Stimulated activated naive CD8-positive, alpha-beta T cell treated with anti-CD3 and anti-CD28 coated beads, Interleukin-15, Interleukin-2, amounts not matched to agents 100 ng/mL and 50 ng/mL, for 24 hours (primary cell): ENCODE data around the gene MED16.

Experiments used
- H3K27ac Mint-ChIP-seq: one replicate; pipeline ENCODE4 v1.8.0; 2021; ENCODE audit warnings: mild to moderate bottlenecking, mixed read lengths
- H3K27me3 Mint-ChIP-seq: one replicate; pipeline ENCODE4 v1.8.0; 2021; ENCODE audit warnings: mixed read lengths
- H3K36me3 Mint-ChIP-seq: one replicate; pipeline ENCODE4 v1.8.0; 2021; ENCODE audit warnings: low read depth, mixed read lengths
- H3K4me1 Mint-ChIP-seq: one replicate; pipeline ENCODE4 v1.8.0; 2021; ENCODE audit warnings: low read depth, mixed read lengths
- H3K4me3 Mint-ChIP-seq: one replicate; pipeline ENCODE4 v1.8.0; 2021; ENCODE audit warnings: mild to moderate bottlenecking, mixed read lengths
- H3K9me3 Mint-ChIP-seq: one replicate; pipeline ENCODE4 v1.8.0; 2021; ENCODE audit warnings: mixed read lengths

The MED16 gene

DNA sequence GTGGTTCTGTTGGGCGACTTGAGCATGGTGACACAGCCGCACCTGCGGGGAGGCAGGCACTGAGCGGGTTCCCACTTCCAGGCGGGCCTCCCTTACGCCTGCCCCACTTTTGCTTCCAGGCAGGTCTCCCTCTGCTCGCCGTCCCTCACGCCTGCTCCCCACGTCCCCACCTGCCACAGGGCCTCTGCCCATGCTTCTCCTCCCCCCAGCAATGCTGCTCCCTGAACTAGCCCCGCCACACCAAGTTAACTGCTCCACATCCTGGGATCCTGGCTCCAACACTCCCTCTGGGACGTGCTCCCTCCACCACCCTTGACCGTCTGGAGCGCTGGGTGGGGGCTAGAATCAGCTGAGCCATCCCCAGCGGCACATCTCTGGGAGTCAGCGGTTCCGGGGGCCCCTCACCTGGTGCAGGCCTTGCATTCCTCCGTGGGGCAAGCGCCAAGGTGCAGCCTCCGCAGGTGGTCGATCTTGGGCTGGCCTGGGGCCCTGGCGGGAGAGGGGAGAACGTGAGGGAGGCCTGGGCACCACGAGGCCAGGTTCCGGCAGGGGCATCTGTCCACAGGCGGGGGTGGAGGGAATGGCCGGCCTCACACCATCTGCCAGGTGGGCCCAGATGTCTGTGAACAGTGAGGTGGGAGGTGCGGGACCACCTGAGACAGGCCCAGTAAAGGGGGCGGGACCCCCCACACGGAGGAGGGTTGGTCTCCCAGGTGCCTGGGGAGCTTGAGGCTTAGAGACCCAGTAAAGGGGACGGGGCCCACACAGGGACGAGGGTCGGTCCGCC is 24.3 kb downstream of the MED16 start:
- peaks cover 14% of the 10 kb centered on the region for H3K4me1 Mint-ChIP-seq
- no peaks in the 10 kb centered on the region for H3K9me3 Mint-ChIP-seq
- H3K36me3 Mint-ChIP-seq, result peaks cover 13% of the 10 kb centered on the region
- no peak overlapping the region for H3K4me3 Mint-ChIP-seq
- no peak overlapping the region for H3K27ac Mint-ChIP-seq
- H3K27me3 Mint-ChIP-seq, result no peaks in the 10 kb centered on the region

DNA sequence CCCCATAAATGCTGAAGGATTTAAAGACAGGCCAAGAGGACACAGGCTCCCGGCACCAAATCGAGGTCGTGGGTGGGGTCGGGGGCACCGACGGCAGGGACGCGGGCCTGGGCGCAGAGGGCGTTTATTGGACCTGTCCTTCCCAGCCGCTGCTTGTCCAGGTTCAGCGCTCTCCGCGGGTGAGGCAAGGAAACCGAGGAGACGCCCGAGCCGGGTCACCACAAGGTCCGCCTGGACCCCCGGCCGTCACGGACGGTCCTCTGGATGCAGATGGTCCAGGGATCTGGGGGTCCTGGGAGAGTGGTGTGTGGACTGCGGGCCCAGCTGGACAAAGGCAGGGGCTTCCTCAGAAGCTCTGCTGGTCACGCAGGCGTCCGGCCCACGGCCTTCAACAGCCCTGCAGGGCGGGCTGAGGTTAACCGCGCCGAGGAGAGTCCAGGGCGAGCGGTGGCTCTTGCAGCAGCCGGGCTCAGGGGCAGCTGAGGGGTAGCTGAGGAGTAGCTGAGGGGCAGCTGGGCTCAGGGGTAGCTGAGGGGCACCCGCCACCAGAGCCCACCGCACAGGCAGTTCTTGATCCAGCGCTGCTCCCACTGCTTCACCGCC is 25.0 kb downstream of the MED16 start:
- peaks cover 20% of the 10 kb centered on the region for H3K4me1 Mint-ChIP-seq
- H3K4me3 Mint-ChIP-seq, result no peak overlapping the region
- no peaks in the 10 kb centered on the region for H3K27me3 Mint-ChIP-seq
- peaks cover 13% of the 10 kb centered on the region for H3K36me3 Mint-ChIP-seq
- no peak overlapping the region for H3K27ac Mint-ChIP-seq
- no peaks in the 10 kb centered on the region for H3K9me3 Mint-ChIP-seq

- Mint-ChIP-seq H3K27ac (no peak overlapping the region), H3K4me3 (no peak overlapping the region), H3K27me3 (no peaks in the 10 kb centered on the region), H3K4me1 (peaks cover 21% of the 10 kb centered on the region), H3K36me3 (peaks cover 13% of the 10 kb centered on the region), H3K9me3 (no peaks in the 10 kb centered on the region)
Observed at GRCh38 chr19:867301-867793, 25.6 kb downstream of the MED16 start.

DNA sequence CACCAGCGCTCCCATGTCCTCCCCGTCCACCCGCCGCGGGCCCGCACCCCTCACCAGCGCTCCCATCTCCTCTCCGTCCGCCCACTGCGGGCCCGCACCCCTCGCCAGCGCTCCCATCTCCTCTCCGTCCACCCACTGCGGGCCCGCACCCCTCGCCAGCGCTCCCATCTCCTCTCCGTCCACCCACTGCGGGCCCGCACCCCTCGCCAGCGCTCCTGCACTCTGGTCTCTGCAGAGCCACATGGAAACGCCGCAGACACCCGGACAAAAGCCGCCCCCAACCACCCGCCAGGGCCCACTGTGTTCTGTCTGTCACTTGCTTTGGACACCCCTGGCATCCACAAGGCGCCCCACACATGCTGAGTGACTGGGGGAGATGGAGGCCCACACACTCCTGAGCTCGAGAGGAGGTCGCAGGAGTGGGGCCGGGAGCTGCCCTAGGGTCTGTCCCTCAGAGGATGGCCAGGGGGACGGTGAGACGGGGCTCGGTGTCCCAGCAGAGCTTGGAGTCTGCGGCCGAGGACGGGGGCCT is 26.2 kb downstream of the MED16 start:
- Mint-ChIP-seq H3K27ac (no peak overlapping the region), H3K27me3 (no peaks in the 10 kb centered on the region), H3K9me3 (no peaks in the 10 kb centered on the region), H3K36me3 (peaks cover 13% of the 10 kb centered on the region), H3K4me1 (peaks cover 16% of the 10 kb centered on the region), H3K4me3 (no peak overlapping the region)

GRCh38 chr19:863315-863620 is 29.7 kb downstream of the MED16 start:
- Mint-ChIP-seq H3K9me3 (no peaks in the 10 kb centered on the region), H3K4me1 (peaks cover 13% of the 10 kb centered on the region), H3K27me3 (peaks cover 5% of the 10 kb centered on the region), H3K4me3 (no peak overlapping the region), H3K27ac (no peak overlapping the region), H3K36me3 (peaks cover 4% of the 10 kb centered on the region)

- H3K36me3 Mint-ChIP-seq, result peaks cover 4% of the 10 kb centered on the region
- no peaks in the 10 kb centered on the region for H3K9me3 Mint-ChIP-seq
- H3K4me3 Mint-ChIP-seq, result peak overlapping the region; percentile 45
- H3K27me3 Mint-ChIP-seq, result peaks cover 7% of the 10 kb centered on the region
- no peak overlapping the region for H3K27ac Mint-ChIP-seq
- H3K4me1 Mint-ChIP-seq, result peaks cover 13% of the 10 kb centered on the region
Observed at GRCh38 chr19:862581-863314, 30.2 kb downstream of the MED16 start.

DNA sequence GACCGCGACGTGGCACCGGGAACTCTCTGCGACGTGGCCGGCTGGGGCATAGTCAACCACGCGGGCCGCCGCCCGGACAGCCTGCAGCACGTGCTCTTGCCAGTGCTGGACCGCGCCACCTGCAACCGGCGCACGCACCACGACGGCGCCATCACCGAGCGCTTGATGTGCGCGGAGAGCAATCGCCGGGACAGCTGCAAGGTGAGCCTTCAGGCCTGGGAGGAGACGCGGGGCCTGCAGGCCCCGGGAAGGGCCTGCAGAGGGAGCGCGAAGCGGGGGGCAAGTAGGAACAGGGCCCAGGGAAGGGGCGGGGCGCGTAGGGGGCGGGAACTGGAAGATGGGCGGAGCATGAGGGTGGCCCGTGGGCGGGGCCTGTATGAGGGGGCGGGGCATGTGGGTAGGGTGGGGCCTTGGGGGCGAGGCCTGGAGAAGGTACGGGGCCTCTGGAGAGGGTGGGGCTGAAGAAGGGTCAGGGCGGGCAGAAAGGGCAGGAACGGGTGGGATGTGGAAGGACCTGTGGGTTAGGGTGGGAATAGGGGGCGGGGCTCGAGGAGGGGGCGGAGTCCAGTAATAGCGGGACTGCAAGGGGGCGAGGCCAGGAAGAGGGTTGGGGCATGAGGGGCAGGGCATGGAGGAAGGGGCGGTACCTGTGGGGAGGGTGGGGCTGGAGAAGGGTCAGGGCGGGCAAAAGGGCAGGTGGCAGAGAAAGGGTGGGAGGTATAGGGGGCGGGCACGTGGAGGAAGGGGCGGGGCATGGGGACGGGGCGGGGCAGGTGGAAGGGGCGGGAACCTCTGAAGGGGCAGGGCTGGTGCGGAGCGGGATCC is 31.0 kb downstream of the MED16 start:
- H3K36me3 Mint-ChIP-seq, result no peaks in the 10 kb centered on the region
- peaks cover 7% of the 10 kb centered on the region for H3K27me3 Mint-ChIP-seq
- H3K4me3 Mint-ChIP-seq, result no peak overlapping the region
- H3K27ac Mint-ChIP-seq, result no peak overlapping the region
- no peaks in the 10 kb centered on the region for H3K9me3 Mint-ChIP-seq
- peaks cover 13% of the 10 kb centered on the region for H3K4me1 Mint-ChIP-seq

GRCh38 chr19:861141-861755 is 31.7 kb downstream of the MED16 start:
- Mint-ChIP-seq H3K36me3 (no peaks in the 10 kb centered on the region), H3K27me3 (peaks cover 7% of the 10 kb centered on the region), H3K4me1 (peaks cover 13% of the 10 kb centered on the region), H3K4me3 (no peak overlapping the region), H3K27ac (no peak overlapping the region), H3K9me3 (no peaks in the 10 kb centered on the region)

DNA sequence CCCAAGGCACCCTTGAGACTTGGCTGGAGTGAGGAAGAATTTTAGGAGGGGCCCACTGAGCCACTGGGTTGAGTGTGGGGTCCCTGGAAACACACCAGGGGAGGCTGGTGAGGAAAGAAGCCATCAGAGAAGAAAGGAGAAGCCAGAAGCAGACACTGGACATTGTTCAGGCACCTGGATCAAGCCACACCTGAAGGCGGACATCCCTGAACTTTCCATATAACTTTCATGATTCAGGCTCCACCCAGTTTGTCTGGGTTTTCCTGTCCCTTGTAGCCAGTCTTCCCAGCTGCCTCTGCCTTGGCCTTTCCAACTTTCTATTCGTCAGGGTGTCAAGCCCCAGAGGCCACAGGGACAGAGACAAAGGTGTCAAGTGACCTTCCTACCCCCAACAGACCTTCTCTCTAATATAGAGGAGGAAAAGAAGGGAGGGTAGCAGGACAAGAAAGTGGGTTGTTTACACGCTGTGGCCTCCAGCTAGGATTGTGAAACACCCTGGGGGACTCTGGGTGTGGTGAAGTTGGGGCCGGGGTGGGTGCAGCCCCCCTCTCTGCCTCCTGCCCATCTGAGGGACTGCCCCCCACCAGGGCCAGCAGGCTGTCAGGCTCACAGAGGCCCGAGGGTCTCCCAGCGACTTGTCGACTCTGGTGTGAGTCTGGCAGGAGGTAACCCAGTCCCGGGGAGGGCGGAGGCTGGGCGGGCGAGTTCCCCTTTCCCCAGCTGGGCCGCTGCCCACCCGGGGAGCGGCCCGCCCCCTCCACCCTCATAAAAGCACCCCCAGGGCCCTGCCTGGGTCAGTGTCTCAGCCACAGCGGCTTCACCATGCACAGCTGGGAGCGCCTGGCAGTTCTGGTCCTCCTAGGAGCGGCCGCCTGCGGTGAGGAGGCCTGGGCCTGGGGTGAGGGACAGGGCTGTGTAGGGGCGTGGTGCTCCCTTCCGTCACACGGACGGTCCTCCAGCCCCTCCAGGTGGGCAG is 33.8 kb downstream of the MED16 start, which contains the start of gene CFD:
Gene CFD, plus strand, starts transcription at position 797 of the 976 bp plus-strand sequence. Its CDS starts 26 bp downstream, at position 823.
- Mint-ChIP-seq H3K4me1 (peaks cover 13% of the 10 kb centered on the region), H3K9me3 (no peaks in the 10 kb centered on the region), H3K36me3 (no peaks in the 10 kb centered on the region), H3K27me3 (peaks cover 7% of the 10 kb centered on the region), H3K4me3 (no peak within 1 kb of the TSS), H3K27ac (no peak within 1 kb of the TSS)

DNA sequence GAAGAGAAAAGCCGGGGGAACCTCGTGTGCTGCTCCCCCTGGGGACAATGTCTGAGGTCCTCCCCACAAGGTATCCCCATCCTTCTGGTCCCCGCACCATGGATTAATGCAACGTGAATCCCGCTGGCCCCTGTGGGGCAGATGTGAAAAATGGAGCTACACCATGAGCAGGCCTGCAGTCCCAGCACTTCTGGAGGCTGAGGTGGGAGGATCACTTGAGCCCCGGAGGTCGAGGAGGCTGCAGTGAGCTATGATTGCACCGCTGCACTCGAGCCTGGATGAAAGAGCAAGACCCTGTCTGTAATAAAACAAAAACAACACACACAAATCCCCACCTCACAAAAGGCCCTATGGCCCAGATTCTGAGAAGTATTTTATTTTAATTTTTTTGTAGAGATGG is 34.7 kb downstream of the MED16 start:
- H3K9me3 Mint-ChIP-seq, result no peaks in the 10 kb centered on the region
- peaks cover 7% of the 10 kb centered on the region for H3K27me3 Mint-ChIP-seq
- peaks cover 7% of the 10 kb centered on the region for H3K4me1 Mint-ChIP-seq
- no peak overlapping the region for H3K4me3 Mint-ChIP-seq
- no peak overlapping the region for H3K27ac Mint-ChIP-seq
- no peaks in the 10 kb centered on the region for H3K36me3 Mint-ChIP-seq

DNA sequence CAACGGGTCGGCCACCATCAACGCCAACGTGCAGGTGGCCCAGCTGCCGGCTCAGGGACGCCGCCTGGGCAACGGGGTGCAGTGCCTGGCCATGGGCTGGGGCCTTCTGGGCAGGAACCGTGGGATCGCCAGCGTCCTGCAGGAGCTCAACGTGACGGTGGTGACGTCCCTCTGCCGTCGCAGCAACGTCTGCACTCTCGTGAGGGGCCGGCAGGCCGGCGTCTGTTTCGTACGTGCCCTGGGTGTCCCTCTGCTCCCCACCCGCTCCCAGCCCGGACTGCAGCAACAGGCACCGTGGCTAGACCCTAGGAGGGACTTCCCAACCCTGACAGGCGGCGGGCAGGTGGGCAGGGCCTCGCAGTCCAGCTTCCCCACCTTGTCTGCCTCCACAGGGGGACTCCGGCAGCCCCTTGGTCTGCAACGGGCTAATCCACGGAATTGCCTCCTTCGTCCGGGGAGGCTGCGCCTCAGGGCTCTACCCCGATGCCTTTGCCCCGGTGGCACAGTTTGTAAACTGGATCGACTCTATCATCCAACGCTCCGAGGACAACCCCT is 37.3 kb downstream of the MED16 start:
- Mint-ChIP-seq H3K4me1 (no peaks in the 10 kb centered on the region), H3K9me3 (no peaks in the 10 kb centered on the region), H3K27me3 (peaks cover 7% of the 10 kb centered on the region), H3K4me3 (no peak overlapping the region), H3K27ac (no peak overlapping the region), H3K36me3 (no peaks in the 10 kb centered on the region)

DNA sequence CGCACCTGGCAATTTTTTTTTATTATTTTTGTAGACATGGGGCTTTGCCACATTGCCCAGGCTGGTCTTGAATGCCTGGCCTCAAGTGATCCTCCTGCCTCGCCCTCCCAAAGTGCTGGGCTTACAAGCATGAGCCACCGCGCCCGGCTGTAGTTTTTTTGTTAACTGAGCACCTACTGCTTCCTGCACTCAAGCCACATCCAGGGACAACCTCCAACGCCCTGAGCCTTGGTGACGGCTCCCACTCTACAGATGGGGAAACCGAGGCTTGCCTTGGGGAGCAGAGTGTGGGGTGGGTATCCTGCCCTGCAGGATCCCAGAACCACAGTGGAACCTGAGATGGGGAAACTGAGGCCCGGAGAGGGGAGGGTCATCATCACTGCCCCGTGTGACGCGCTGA is 37.8 kb downstream of the MED16 start:
- Mint-ChIP-seq H3K4me1 (no peaks in the 10 kb centered on the region), H3K27me3 (peaks cover 9% of the 10 kb centered on the region), H3K9me3 (no peaks in the 10 kb centered on the region), H3K4me3 (no peak overlapping the region), H3K27ac (no peak overlapping the region), H3K36me3 (no peaks in the 10 kb centered on the region)

DNA sequence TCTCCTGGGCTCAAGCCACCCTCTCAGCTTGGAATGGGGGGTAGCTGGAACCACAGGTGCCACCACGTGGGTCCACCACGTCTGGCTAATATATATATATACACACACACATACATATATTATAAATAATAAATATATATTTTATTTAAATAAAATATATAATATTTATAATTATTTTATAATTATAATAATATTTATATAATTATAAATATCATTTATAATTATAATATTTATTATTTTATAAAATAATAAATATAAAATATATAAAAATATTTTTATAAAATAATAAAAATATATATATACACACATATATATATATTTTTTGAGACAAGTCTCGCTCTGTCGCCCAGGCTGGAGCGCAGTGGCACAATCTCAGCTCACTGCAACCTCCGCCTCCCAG is 38.4 kb downstream of the MED16 start:
- H3K4me1 Mint-ChIP-seq, result no peaks in the 10 kb centered on the region
- peaks cover 14% of the 10 kb centered on the region for H3K27me3 Mint-ChIP-seq
- no peaks in the 10 kb centered on the region for H3K36me3 Mint-ChIP-seq
- no peaks in the 10 kb centered on the region for H3K9me3 Mint-ChIP-seq
- no peak overlapping the region for H3K4me3 Mint-ChIP-seq
- H3K27ac Mint-ChIP-seq, result no peak overlapping the region
